CD4-positive, alpha-beta memory T cell (primary cell): ENCODE measurements around the gene FOXA3. TPM values are rescaled to one million over a fixed set of nuclear protein-coding genes. Genes with fewer than 3 reads are reported as not detected.
"Not testable (repeated sequence)": the region's sequence is repeated elsewhere in the genome, so short reads cannot be mapped to it uniquely, and the experiment has no call there.

Source experiments
- CTCF ChIA-PET: fragments of 350-600 bp; sonication (Branson Sonifier 250); formaldehyde crosslinking; loops from one replicate; lab custom pipeline; 2021; ENCODE audit warnings: inconsistent platforms; ENCODE audit not compliant: partially characterized antibody; lab: Charles Lee
- POLR2A ChIA-PET: fragments of 350-600 bp; sonication (Branson Sonifier 250); formaldehyde crosslinking; loops from one replicate; lab custom pipeline; 2021; ENCODE audit not compliant: partially characterized antibody; lab: Charles Lee
- DNase-seq, 5 donors: peaks; one replicate each; pipeline versions ENCODE4 v3.0.0 to v3.0.0-alpha.2; 2020 to 2022; ENCODE audit warnings: mixed read lengths in 1 of 5
- H3K27ac ChIP-seq: one replicate; pipeline ENCODE4 v1.7.0; 2013; ENCODE audit warnings: low read depth, low read length
- H3K27me3 ChIP-seq: 2 replicates; pipeline ENCODE4 v1.7.0; 2013; ENCODE audit warnings: mild to moderate bottlenecking, low read length, moderate library complexity; ENCODE audit not compliant: insufficient read depth
- H3K36me3 ChIP-seq: 2 replicates; pipeline ENCODE4 v1.7.0; 2013; ENCODE audit warnings: mild to moderate bottlenecking, low read length, moderate library complexity; ENCODE audit not compliant: insufficient read depth
- H3K4me1 ChIP-seq: 2 replicates; pipeline ENCODE4 v1.7.0; 2013; ENCODE audit warnings: mild to moderate bottlenecking, low read length, moderate library complexity; ENCODE audit not compliant: insufficient read depth
- H3K4me3 ChIP-seq, 2 donors: one replicate each; pipeline ENCODE4 v1.7.0; 2013; ENCODE audit warnings: low read length in 2 of 2, mild to moderate bottlenecking in 1 of 2
- H3K9me3 ChIP-seq, 2 donors: one replicate each; pipeline ENCODE4 v1.7.0; 2013; ENCODE audit warnings: low read length in 2 of 2, control low read depth in 1 of 2; ENCODE audit not compliant: control insufficient read depth in 1 of 2
- H3K27ac Mint-ChIP-seq, 7 donors: one replicate each; pipeline ENCODE4 v1.8.0; 2020 to 2021; ENCODE audit warnings: mixed read lengths in 7 of 7, mild to moderate bottlenecking in 6 of 7, inconsistent platforms in 3 of 7, moderate library complexity in 3 of 7
- H3K27me3 Mint-ChIP-seq, 2 donors: one replicate each; pipeline ENCODE4 v1.8.0; 2020 to 2021; ENCODE audit warnings: mixed read lengths in 2 of 2
- H3K36me3 Mint-ChIP-seq, 2 donors: one replicate each; pipeline ENCODE4 v1.8.0; 2020 to 2021; ENCODE audit warnings: mixed read lengths in 2 of 2, inconsistent platforms in 1 of 2, mild to moderate bottlenecking in 1 of 2
- H3K4me1 Mint-ChIP-seq, 4 donors: one replicate each; pipeline ENCODE4 v1.8.0; 2020 to 2021; ENCODE audit warnings: mixed read lengths in 4 of 4, mild to moderate bottlenecking in 1 of 4
- H3K4me3 Mint-ChIP-seq, 8 donors: one replicate each; pipeline ENCODE4 v1.8.0; 2020 to 2021; ENCODE audit warnings: mixed read lengths in 8 of 8, mild to moderate bottlenecking in 7 of 8, moderate library complexity in 6 of 8, inconsistent platforms in 3 of 8
- H3K9me3 Mint-ChIP-seq, 8 donors: one replicate each; pipeline ENCODE4 v1.8.0; 2020 to 2021; ENCODE audit warnings: mixed read lengths in 8 of 8, mild to moderate bottlenecking in 5 of 8, inconsistent platforms in 3 of 8, moderate library complexity in 1 of 8
- intact Hi-C: fragments of 100-400 bp; cut with micrococcal nuclease; formaldehyde crosslinking; loops from one replicate; pipeline ENCODE4 v1.15.1; 2023
- polyA plus RNA-seq, 2 donors: library from polyadenylated mRNA; unstranded; fragments of 300-500 nt; fragmentation: Illumina TruSeq; gene quantifications; one replicate each; pipeline ENCODE4 v1.2.3, GENCODE V29; 2021
- total RNA-seq, 2 experiments: library from RNA; stranded (reverse); gene quantifications; one replicate each; pipeline ENCODE4 v1.2.3, GENCODE V29; 2021

The FOXA3 gene
- total and polyA plus RNA-seq, 4 experiments from 2014 or later: not detected

DNA sequence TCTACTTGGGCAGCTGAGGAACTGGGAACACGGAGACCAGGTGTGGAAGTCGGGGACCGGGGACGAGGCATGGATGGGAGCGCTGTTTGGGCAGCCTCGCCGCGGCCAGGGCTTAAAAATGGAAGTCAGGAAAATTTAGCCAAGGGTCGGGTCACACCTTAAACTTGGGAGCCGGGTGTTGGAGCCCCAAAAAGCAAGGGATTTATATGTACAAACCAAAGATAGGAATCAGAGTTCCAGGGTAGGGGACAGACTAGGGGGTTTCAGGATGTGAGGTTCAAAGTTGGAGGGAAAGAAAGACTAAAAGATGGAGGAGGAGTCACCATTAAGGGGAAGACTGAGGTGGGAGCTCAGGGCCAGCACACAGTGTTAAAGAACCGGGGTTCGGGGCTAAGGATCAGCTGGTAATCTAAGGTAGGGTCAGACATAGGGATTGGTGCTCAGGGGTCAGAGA lies 530 bp downstream of the FOXA3 start:
- CTCF ChIA-PET: interaction anchor here (0.9 to 4.3 kb wide), 3 partner anchors 10 to 38 kb away, joined by 3 to 38 read pairs (median 14); partner anchors contain the start of gene MYPOP
- POLR2A ChIA-PET: interaction anchor here (1.0 to 3.7 kb wide), 8 partner anchors 9 to 172 kb away, joined by 3 to 47 read pairs (median 6); partner anchors contain the start of genes CCDC61, IRF2BP1, MYPOP and QPCTL
- Mint-ChIP-seq H3K27ac (peak overlapping the region in 4 of 7 donors; percentile 6 to 70 (median 30)), H3K4me1 (peaks cover 14 to 35% (median 21%) of the 10 kb centered on the region in 4 donors), H3K27me3 (peaks cover 1 to 6% of the 10 kb centered on the region in 2 donors), H3K36me3 (peaks cover 0 to 9% of the 10 kb centered on the region in 2 donors), H3K4me3 (peak overlapping the region; percentile 16 to 71 (median 62)), H3K9me3 (peaks cover 0 to 6% (median 0%) of the 10 kb centered on the region in 8 donors)
- H3K9me3 ChIP-seq: no peaks in the 10 kb centered on the region
- H3K4me3 ChIP-seq: no peak overlapping the region
- no peak for DNase-seq
- H3K27ac ChIP-seq: no peak overlapping the region
- intact Hi-C loops: no loop called here
- no peaks in the 10 kb centered on the region for H3K27me3 ChIP-seq
- H3K4me1 ChIP-seq: peaks cover 23% of the 10 kb centered on the region
- peaks cover 2% of the 10 kb centered on the region for H3K36me3 ChIP-seq

DNA sequence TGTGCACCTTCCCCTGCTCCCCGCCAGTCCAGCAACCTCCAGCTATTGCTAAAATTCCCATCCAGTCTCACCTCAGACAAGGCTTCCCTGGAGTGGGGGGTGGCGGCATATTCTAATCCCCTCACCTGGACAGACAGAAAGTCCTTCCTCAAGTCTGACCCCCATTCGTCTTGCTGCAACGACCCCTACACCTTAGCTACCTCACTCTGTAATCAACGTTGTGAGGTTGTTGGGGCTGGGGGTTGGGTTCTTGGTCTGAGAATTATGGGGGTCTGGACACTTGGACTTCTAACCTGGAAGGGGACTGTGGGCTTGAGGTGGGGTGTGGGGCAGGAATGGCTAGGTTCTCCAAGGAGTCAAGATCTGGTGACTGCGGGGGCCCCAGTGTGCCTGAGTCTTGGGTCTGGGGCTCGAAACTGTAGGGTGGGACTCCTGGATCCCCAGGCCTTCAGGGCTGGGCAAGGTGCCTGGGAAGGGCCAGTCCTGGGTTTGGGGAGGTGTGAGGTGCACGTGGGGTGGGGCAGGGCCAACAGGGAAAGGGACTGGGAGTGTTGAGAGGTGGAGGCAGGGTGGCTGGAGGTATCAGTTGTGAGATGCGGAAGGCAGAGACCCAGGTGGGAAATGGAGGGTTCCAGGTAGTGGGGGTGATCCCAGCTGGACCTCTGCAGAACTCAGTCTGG lies 1.3 kb downstream of the FOXA3 start:
- Mint-ChIP-seq H3K4me1 (peaks cover 14 to 35% (median 21%) of the 10 kb centered on the region in 4 donors), H3K27ac (peak overlapping the region in 2 of 7 donors; percentile 26 to 60), H3K27me3 (peaks cover 1 to 6% of the 10 kb centered on the region in 2 donors), H3K4me3 (peak overlapping the region in 3 of 8 donors; percentile 13 to 53 (median 26)), H3K9me3 (peaks cover 0 to 6% (median 0%) of the 10 kb centered on the region in 8 donors), H3K36me3 (peaks cover 0 to 9% of the 10 kb centered on the region in 2 donors)
- no peaks in the 10 kb centered on the region for H3K27me3 ChIP-seq
- CTCF ChIA-PET: interaction anchor here (1.1 to 4.3 kb wide), 3 partner anchors 15 to 37 kb away, joined by 4 to 38 read pairs (median 14); partner anchors contain the start of gene MYPOP
- no peak overlapping the region for H3K27ac ChIP-seq
- DNase-seq: no peak
- intact Hi-C loops: no loop called here
- H3K4me1 ChIP-seq: peaks cover 23% of the 10 kb centered on the region
- H3K9me3 ChIP-seq: no peaks in the 10 kb centered on the region
- no peak overlapping the region for H3K4me3 ChIP-seq
- no peaks in the 10 kb centered on the region for H3K36me3 ChIP-seq
- POLR2A ChIA-PET: interaction anchor here (1.4 to 3.7 kb wide), 2 partner anchors 9 to 20 kb away, joined by 3 to 47 read pairs; partner anchors contain the start of gene IRF2BP1

DNA sequence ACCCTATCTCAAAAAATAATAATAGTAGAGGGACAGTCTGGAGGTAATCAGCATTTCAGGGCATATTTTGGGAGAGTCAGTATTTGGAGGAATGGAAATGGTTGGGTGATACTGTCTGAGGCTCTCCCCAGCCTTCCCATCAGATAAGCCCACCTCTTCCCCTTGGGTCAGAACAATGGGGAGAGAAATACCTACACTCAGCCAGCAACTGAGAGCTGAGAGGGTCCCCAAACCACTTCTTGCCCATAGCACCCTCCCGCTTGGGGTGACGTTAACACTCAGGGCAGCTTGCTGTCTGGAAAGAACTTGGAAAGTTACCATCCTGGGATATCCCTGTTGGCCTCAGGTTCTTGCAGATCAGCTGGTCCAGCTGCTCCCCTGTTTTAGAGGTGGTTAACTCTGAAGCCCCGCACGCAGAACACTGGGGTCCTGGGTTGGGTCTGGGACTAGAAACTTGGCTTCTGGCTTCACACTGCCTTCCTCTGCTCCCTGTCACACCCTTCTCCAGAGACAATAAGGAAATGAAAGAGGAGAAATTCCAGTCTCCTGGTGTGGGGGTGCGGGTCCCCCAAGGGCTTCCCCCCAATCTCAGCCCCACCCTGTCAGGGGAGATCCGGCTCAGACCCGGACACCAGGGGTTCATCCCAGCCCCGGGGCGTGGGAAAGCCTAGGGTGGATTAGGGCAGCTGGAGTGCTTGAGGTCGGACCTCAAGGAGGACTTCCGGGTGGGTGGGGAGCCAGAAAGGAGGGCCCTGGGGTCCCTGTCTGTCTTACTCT lies 2.5 kb downstream of the FOXA3 start:
- POLR2A ChIA-PET: interaction anchor here (0.6 to 1.1 kb wide), 2 partner anchors 12 to 19 kb away, joined by 4 read pairs; partner anchors contain the start of gene IRF2BP1
- no peaks in the 10 kb centered on the region for H3K36me3 ChIP-seq
- intact Hi-C loops: no loop called here
- Mint-ChIP-seq H3K27ac (no peak overlapping the region), H3K9me3 (peaks cover 0 to 6% (median 0%) of the 10 kb centered on the region in 8 donors), H3K36me3 (peaks cover 0 to 9% of the 10 kb centered on the region in 2 donors), H3K4me3 (no peak overlapping the region), H3K27me3 (peaks cover 1 to 6% of the 10 kb centered on the region in 2 donors), H3K4me1 (peaks cover 12 to 27% (median 17%) of the 10 kb centered on the region in 4 donors)
- CTCF ChIA-PET: interaction anchor here (0.8 to 4.3 kb wide), 3 partner anchors 14 to 49 kb away, joined by 3 to 38 read pairs (median 4); no protein-coding TSS in a partner anchor
- no peak overlapping the region for H3K27ac ChIP-seq
- H3K9me3 ChIP-seq: no peaks in the 10 kb centered on the region
- no peaks in the 10 kb centered on the region for H3K27me3 ChIP-seq
- H3K4me1 ChIP-seq: peaks cover 17% of the 10 kb centered on the region
- no peak for DNase-seq
- H3K4me3 ChIP-seq: no peak overlapping the region

DNA sequence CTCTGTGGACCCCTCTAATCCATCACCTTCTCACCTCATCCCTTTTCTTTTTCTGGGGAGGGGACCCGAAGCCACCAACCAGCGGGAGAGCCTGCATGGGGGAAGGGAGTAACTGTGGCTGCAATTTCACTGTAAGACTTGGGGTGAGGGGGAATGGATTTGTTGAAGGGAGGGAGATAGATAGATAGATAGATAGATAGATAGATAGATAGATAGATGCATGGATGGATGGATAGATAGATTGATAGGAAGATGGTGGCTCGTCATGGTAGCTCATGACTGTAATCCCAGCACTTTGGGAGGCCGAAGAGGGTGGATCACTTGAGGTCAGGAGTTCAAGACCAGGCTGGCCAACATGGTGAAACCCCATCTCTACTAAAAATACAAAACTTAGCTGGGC lies 3.1 kb downstream of the FOXA3 start:
- H3K27me3 Mint-ChIP-seq, H3K27me3 ChIP-seq, H3K27ac ChIP-seq, H3K9me3 Mint-ChIP-seq, H3K27ac Mint-ChIP-seq, CTCF ChIA-PET, H3K36me3 ChIP-seq, DNase-seq, H3K4me3 Mint-ChIP-seq, H3K9me3 ChIP-seq, H3K4me3 ChIP-seq, intact Hi-C loops, H3K36me3 Mint-ChIP-seq: not testable (repeated sequence)
- H3K4me1 ChIP-seq: peaks cover 11% of the 10 kb centered on the region
- POLR2A ChIA-PET: interaction anchor here (1.1 kb wide), 1 partner anchor 18 kb away, joined by 4 read pairs; the partner anchor contains the start of gene IRF2BP1
- peaks cover 9 to 20% (median 12%) of the 10 kb centered on the region in 4 donors for H3K4me1 Mint-ChIP-seq

DNA sequence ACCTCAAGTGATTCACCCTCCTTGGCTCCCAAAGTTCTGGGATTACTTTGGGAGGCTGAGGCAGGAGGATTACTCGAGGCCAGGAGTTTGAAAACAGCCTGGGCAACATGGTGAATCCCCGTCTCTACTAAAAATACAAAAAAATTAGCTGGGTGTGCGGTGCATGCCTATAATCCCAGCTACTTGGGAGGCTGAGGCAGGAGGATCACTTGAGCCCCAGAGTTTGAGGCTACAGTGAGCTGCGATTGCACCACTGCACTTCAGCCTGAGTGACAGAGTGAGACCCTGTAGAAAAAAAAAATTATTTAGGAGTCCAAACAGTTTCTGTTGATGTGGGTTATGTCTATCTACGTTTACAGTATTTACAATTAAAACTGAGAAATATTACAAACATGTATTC lies 6.7 kb downstream of the FOXA3 start:
- no peaks in the 10 kb centered on the region for H3K36me3 ChIP-seq
- no peaks in the 10 kb centered on the region for H3K4me1 ChIP-seq
- no peaks in the 10 kb centered on the region for H3K36me3 Mint-ChIP-seq
- no peaks in the 10 kb centered on the region for H3K27me3 ChIP-seq
- ChIA-PET POLR2A (no interaction called here), CTCF (no interaction called here)
- no peaks in the 10 kb centered on the region for H3K27me3 Mint-ChIP-seq
- no peak overlapping the region for H3K4me3 ChIP-seq
- no peaks in the 10 kb centered on the region for H3K9me3 Mint-ChIP-seq
- no peak for DNase-seq
- H3K4me1 Mint-ChIP-seq: no peaks in the 10 kb centered on the region
- H3K4me3 Mint-ChIP-seq: no peak overlapping the region
- H3K27ac ChIP-seq: no peak overlapping the region
- H3K9me3 ChIP-seq: no peaks in the 10 kb centered on the region
- intact Hi-C loops: no loop called here
- H3K27ac Mint-ChIP-seq: no peak overlapping the region

DNA sequence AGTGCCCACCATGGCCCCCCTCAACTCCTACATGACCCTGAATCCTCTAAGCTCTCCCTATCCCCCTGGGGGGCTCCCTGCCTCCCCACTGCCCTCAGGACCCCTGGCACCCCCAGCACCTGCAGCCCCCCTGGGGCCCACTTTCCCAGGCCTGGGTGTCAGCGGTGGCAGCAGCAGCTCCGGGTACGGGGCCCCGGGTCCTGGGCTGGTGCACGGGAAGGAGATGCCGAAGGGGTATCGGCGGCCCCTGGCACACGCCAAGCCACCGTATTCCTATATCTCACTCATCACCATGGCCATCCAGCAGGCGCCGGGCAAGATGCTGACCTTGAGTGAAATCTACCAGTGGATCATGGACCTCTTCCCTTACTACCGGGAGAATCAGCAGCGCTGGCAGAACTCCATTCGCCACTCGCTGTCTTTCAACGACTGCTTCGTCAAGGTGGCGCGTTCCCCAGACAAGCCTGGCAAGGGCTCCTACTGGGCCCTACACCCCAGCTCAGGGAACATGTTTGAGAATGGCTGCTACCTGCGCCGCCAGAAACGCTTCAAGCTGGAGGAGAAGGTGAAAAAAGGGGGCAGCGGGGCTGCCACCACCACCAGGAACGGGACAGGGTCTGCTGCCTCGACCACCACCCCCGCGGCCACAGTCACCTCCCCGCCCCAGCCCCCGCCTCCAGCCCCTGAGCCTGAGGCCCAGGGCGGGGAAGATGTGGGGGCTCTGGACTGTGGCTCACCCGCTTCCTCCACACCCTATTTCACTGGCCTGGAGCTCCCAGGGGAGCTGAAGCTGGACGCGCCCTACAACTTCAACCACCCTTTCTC lies 8.2 kb downstream of the FOXA3 start:
- Mint-ChIP-seq H3K4me3 (no peak overlapping the region), H3K9me3 (no peaks in the 10 kb centered on the region), H3K27ac (no peak overlapping the region), H3K27me3 (peaks cover 0 to 2% of the 10 kb centered on the region in 2 donors), H3K4me1 (peaks cover 7 to 10% (median 8%) of the 10 kb centered on the region in 4 donors), H3K36me3 (no peaks in the 10 kb centered on the region)
- Histone ChIP-seq H3K27ac (no peak overlapping the region), H3K27me3 (no peaks in the 10 kb centered on the region), H3K36me3 (no peaks in the 10 kb centered on the region), H3K4me1 (peaks cover 14% of the 10 kb centered on the region), H3K9me3 (no peaks in the 10 kb centered on the region), H3K4me3 (no peak overlapping the region)
- intact Hi-C loops: no loop called here
- DNase-seq: no peak
- ChIA-PET CTCF (interaction anchor here (0.6 kb wide), 1 partner anchor 1033 kb away, joined by 3 read pairs; no protein-coding TSS in a partner anchor), POLR2A (no interaction called here)
